GM12878 (cell line): ENCODE results near the gene SLC4A9. TPM values are rescaled to one million over a fixed set of nuclear protein-coding genes. Genes with fewer than 3 reads are reported as not detected.

Experiments used
- ATAC-seq: fragments of 200-7000 bp; cut with Tn5 transposase; 3 replicates; pipeline ENCODE4 v1.9.1; 2020; ENCODE audit warnings: mild to moderate bottlenecking, moderate library complexity
- BruUV-seq: library from RNA; stranded (reverse); fragments of 400-500 nt; replicated peaks from 2 replicates; lab custom pipeline; 2021; lab: Mats Ljungman, UMichigan
- CTCF ChIA-PET: fragments of 300-600 bp; sonication (Branson Sonifier 250); formaldehyde crosslinking; extraction: SDS; loops from one replicate; lab custom pipeline; 2021; ENCODE audit warnings: inconsistent platforms; lab: Yijun Ruan, JAX
- POLR2A ChIA-PET: fragments of 350-600 bp; formaldehyde crosslinking; extraction: SDS; loops from one replicate; lab custom pipeline; 2021; ENCODE audit warnings: inconsistent platforms; lab: Charles Lee
- RAD21 ChIA-PET: fragments of 300-600 bp; sonication (Branson Sonifier 250); formaldehyde crosslinking; loops from one replicate; lab custom pipeline; 2023; ENCODE audit warnings: antibody characterized with exemption; ENCODE audit not compliant: unreplicated experiment; lab: Charles Lee
- SMC1A ChIA-PET: fragments of 300-600 bp; sonication (Branson Sonifier 250); formaldehyde crosslinking; loops from one replicate; lab custom pipeline; 2023; ENCODE audit not compliant: unreplicated experiment, uncharacterized antibody; lab: Charles Lee
- DNase-seq: peaks from one replicate; pipeline ENCODE4 v3.0.0-alpha.2; 2011; ENCODE audit warnings: low read depth, low spot score
- FAIRE-seq: peaks from 3 replicates; lab custom pipeline; 2011; peaks lifted over from hg19 to GRCh38; lab: Jason Lieb, UNC
- H2AFZ ChIP-seq: 2 replicates; pipeline ENCODE4 v1.6.0; 2011; ENCODE audit warnings: low read depth, low read length, control low read depth; ENCODE audit not compliant: control insufficient read depth
- H3K27ac ChIP-seq: 2 replicates; pipeline ENCODE4 v1.5.1; 2011; ENCODE audit warnings: control low read depth; ENCODE audit not compliant: control insufficient read depth, insufficient read depth
- H3K27me3 ChIP-seq, 2 experiments: replicated peaks in 1 of 2; 2 replicates each; pipeline versions ENCODE4 v1.6.0 to v1.6.1; 2011; ENCODE audit warnings: low read length in 1 of 2; ENCODE audit not compliant: control insufficient read depth in 2 of 2, insufficient read depth in 2 of 2
- H3K36me3 ChIP-seq, 2 experiments: 2 replicates each; pipeline ENCODE4 v1.5.1; 2011; ENCODE audit warnings: low read length in 1 of 2; ENCODE audit not compliant: control insufficient read depth in 2 of 2, insufficient read depth in 2 of 2
- H3K4me1 ChIP-seq: 2 replicates; pipeline ENCODE4 v1.6.1; 2011; ENCODE audit warnings: mild to moderate bottlenecking, low read length, moderate library complexity, mixed read lengths; ENCODE audit not compliant: control insufficient read depth, insufficient read depth
- H3K4me2 ChIP-seq: 2 replicates; pipeline ENCODE4 v1.6.0; 2011; ENCODE audit warnings: control low read depth; ENCODE audit not compliant: control insufficient read depth, insufficient read depth
- H3K4me3 ChIP-seq: fragments of 200-600 bp; sonication (generic); 2 replicates; pipeline ENCODE4 v1.5.1; 2016
- H3K79me2 ChIP-seq: 2 replicates; pipeline ENCODE4 v1.6.0; 2011; ENCODE audit warnings: low read length; ENCODE audit not compliant: control insufficient read depth, insufficient read depth
- H3K9ac ChIP-seq: 2 replicates; pipeline ENCODE4 v1.8.0; 2011; ENCODE audit warnings: low read length, control low read depth, mixed read lengths; ENCODE audit not compliant: control insufficient read depth, insufficient read depth
- H3K9me3 ChIP-seq: replicated peaks from 3 replicates; pipeline ENCODE4 v1.5.1; 2011; ENCODE audit warnings: mild to moderate bottlenecking, low read length; ENCODE audit not compliant: control insufficient read depth, insufficient read depth
- H4K20me1 ChIP-seq: 2 replicates; pipeline ENCODE4 v1.6.0; 2011; ENCODE audit not compliant: control insufficient read depth, insufficient read depth
- CBX3 ChIP-seq: fragments of 200-600 bp; sonication (generic); IDR thresholded peaks from 2 replicates; pipeline ENCODE4 v1.6.1; 2016; ENCODE audit warnings: low read depth, borderline replicate concordance
- CHD2 ChIP-seq: IDR thresholded peaks from 2 replicates; pipeline ENCODE4 v1.6.1; 2011; ENCODE audit warnings: low read depth, low read length, improper control_type of control experiment, borderline replicate concordance
- CHD4 ChIP-seq: fragments of 200-600 bp; sonication (generic); IDR thresholded peaks from 2 replicates; pipeline ENCODE4 v1.6.1; 2016; ENCODE audit warnings: mild to moderate bottlenecking
- DPF2 ChIP-seq: fragments of 450-650 bp; IDR thresholded peaks from 2 replicates; pipeline ENCODE4 v1.6.1; 2017; ENCODE audit warnings: mild to moderate bottlenecking
- HCFC1 ChIP-seq: fragments of 150-350 bp; IDR thresholded peaks from 2 replicates; pipeline ENCODE4 v1.6.1; 2014; ENCODE audit warnings: low read length
- IKZF1 ChIP-seq: fragments of 450-650 bp; conservative IDR thresholded peaks from 2 replicates; pipeline ENCODE4 v1.6.1; 2017; ENCODE audit warnings: antibody characterized with exemption, mild to moderate bottlenecking
- LARP7 ChIP-seq: fragments of 450-650 bp; IDR thresholded peaks from 2 replicates; pipeline ENCODE4 v1.6.1; 2017; ENCODE audit warnings: mild to moderate bottlenecking
- NBN ChIP-seq: fragments of 450-650 bp; IDR thresholded peaks from 2 replicates; pipeline ENCODE4 v1.6.1; 2016
- NFYA ChIP-seq: IDR thresholded peaks from 2 replicates; pipeline ENCODE4 v1.6.1; 2011; ENCODE audit warnings: low read depth, mild to moderate bottlenecking, low read length, improper control_type of control experiment, borderline replicate concordance
- PKNOX1 ChIP-seq: fragments of 450-650 bp; IDR thresholded peaks from 2 replicates; pipeline ENCODE4 v1.6.1; 2016; ENCODE audit warnings: mild to moderate bottlenecking
- RB1 ChIP-seq: fragments of 450-650 bp; formaldehyde crosslinking; IDR thresholded peaks from 2 replicates; pipeline ENCODE4 v1.6.1; 2017; ENCODE audit warnings: mild to moderate bottlenecking, borderline replicate concordance
- RBBP5 ChIP-seq: fragments of 200-600 bp; sonication (generic); conservative IDR thresholded peaks from 2 replicates; pipeline ENCODE4 v1.6.1; 2016
- SIX5 ChIP-seq: IDR thresholded peaks from 2 replicates; pipeline ENCODE4 v1.6.1; 2011; ENCODE audit warnings: mild to moderate bottlenecking, low read depth, low read length, moderate library complexity; ENCODE audit not compliant: severe bottlenecking
- ZSCAN29 ChIP-seq: fragments of 450-650 bp; IDR thresholded peaks from 2 replicates; pipeline ENCODE4 v1.6.1; 2017; ENCODE audit warnings: mild to moderate bottlenecking, moderate library complexity
- WGBS: methylation state at CpG from one replicate; pipeline ENCODE4 v1.1.6; 2016; ENCODE audit warnings: low lambda C conversion rate; ENCODE audit not compliant: insufficient replicate concordance, insufficient coverage; ENCODE audit errors: missing lambda C conversion rate; 5-methylcytosine and 5-hydroxymethylcytosine counted together
- in situ Hi-C: fragments of 300-500 bp; cut with MboI; formaldehyde crosslinking; loops from 9 replicates; pipeline ENCODE4 v1.14.3; 2018; ENCODE audit warnings: mixed read lengths
- intact Hi-C: fragments of 100-400 bp; cut with micrococcal nuclease; formaldehyde crosslinking; loops from one replicate; pipeline ENCODE4 v1.14.2; 2022; ENCODE audit not compliant: unreplicated experiment
- polyA plus RNA-seq, 11 experiments: library from polyadenylated mRNA; depleted of rRNA in 4 of 11; unstranded in 6 of 11; stranded (reverse) in 5 of 11; fragments of >200 nt; fragmentation: Nextera tagmentation in 4 of 11; fragmentation: Illumina TruSeq in 1 of 11; extraction: Ambion mirVana in 4 of 11; extraction: Trizol in 1 of 11; gene quantifications; 1 replicate in 1 of 11; 2 replicates in 10 of 11; pipeline versions ENCODE4 v1.2.1 to v1.2.3, GENCODE V29; 2011 to 2016; ENCODE audit warnings: inconsistent platforms in 2 of 11, missing spikeins in 2 of 11, low read depth in 1 of 11
- total RNA-seq, 4 experiments: library from RNA; depleted of rRNA in 3 of 4; stranded (reverse); fragments of >200 nt in 3 of 4; fragmentation: Illumina TruSeq in 1 of 4; extraction: Trizol in 1 of 4; gene quantifications; 2 replicates each; pipeline versions ENCODE4 v1.2.1 to v1.2.3, GENCODE V29; 2013 to 2021
- TF ChIP-seq, protein P1 (sequence below): fragments of 450-650 bp; conservative IDR thresholded peaks from 2 replicates; pipeline ENCODE4 v1.6.1; 2017; ENCODE audit warnings: mild to moderate bottlenecking, moderate library complexity

SLC4A9 gene
- total and polyA plus RNA-seq, 10 of the 15 experiments (the other 5 are each of a cell fraction or from before 2014, with no cell fraction given), result 0.03 to 0.05 (median 0.05) TPM; not detected in 7

GRCh38 chr5:140381972-140382371 is 22.0 kb downstream of the SLC4A9 start:
- RAD21 ChIA-PET, result interaction anchor here (1.2 kb wide), 1 partner anchor 10 kb away, joined by 4 read pairs; no protein-coding TSS in a partner anchor
- FAIRE-seq (no peak), ATAC-seq (no peak), DNase-seq (no peak)
- CTCF ChIA-PET, result interaction anchor here (2.3 kb wide), 1 partner anchor 9 kb away, joined by 17 read pairs; no protein-coding TSS in a partner anchor
- WGBS, result 100% methylated on average over 1 of the region's 1 CpG
- BruUV-seq, result no TSS peak
- Histone ChIP-seq H3K9ac (no peak overlapping the region), H3K27me3 (no peaks in the 10 kb centered on the region), H3K4me3 (no peak overlapping the region), H3K4me2 (no peak overlapping the region), H3K9me3 (no peaks in the 10 kb centered on the region; the same call in 2 of the 3 replicates), H2AFZ (no peak overlapping the region), H4K20me1 (no peaks in the 10 kb centered on the region), H3K4me1 (no peaks in the 10 kb centered on the region), H3K27ac (no peak overlapping the region), H3K36me3 (no peaks in the 10 kb centered on the region), H3K79me2 (no peaks in the 10 kb centered on the region)
- in situ Hi-C loops, result no loop called here
- intact Hi-C loops, result no loop called here
- POLR2A ChIA-PET, result interaction anchor here (0.6 to 1.0 kb wide), 2 partner anchors 12 to 220 kb away, joined by 3 read pairs; no protein-coding TSS in a partner anchor
- SMC1A ChIA-PET, result interaction anchor here (0.8 kb wide), 1 partner anchor 146 kb away, joined by 4 read pairs; no protein-coding TSS in a partner anchor
- peak; percentile 68 for TF ChIP-seq PKNOX1
- TF ChIP-seq ZSCAN29, result no peak

- Histone ChIP-seq H3K4me1 (no peaks in the 10 kb centered on the region), H3K4me2 (no peak overlapping the region), H2AFZ (no peak overlapping the region), H3K9me3 (no peaks in the 10 kb centered on the region; the same call in 2 of the 3 replicates), H3K27ac (no peak overlapping the region), H3K9ac (no peak overlapping the region), H3K79me2 (no peaks in the 10 kb centered on the region), H3K27me3 (no peaks in the 10 kb centered on the region), H3K36me3 (no peaks in the 10 kb centered on the region), H3K4me3 (no peak overlapping the region), H4K20me1 (no peaks in the 10 kb centered on the region)
- no peak for TF ChIP-seq DPF2
- TF ChIP-seq RB1, result no peak
- no peak for TF ChIP-seq RBBP5
- no peak for TF ChIP-seq SIX5
- no peak for TF ChIP-seq CHD2
- TF ChIP-seq NBN, result no peak
- no peak for TF ChIP-seq IKZF1
- no peak for TF ChIP-seq CBX3
- TF ChIP-seq NFYA, result no peak
- TF ChIP-seq LARP7, result no peak
- TF ChIP-seq HCFC1, result no peak
- no peak for TF ChIP-seq CHD4
- TF ChIP-seq, protein P1, sequence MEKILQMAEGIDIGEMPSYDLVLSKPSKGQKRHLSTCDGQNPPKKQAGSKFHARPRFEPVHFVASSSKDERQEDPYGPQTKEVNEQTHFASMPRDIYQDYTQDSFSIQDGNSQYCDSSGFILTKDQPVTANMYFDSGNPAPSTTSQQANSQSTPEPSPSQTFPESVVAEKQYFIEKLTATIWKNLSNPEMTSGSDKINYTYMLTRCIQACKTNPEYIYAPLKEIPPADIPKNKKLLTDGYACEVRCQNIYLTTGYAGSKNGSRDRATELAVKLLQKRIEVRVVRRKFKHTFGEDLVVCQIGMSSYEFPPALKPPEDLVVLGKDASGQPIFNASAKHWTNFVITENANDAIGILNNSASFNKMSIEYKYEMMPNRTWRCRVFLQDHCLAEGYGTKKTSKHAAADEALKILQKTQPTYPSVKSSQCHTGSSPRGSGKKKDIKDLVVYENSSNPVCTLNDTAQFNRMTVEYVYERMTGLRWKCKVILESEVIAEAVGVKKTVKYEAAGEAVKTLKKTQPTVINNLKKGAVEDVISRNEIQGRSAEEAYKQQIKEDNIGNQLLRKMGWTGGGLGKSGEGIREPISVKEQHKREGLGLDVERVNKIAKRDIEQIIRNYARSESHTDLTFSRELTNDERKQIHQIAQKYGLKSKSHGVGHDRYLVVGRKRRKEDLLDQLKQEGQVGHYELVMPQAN, result no peak
- ATAC-seq, result no peak
- CTCF ChIA-PET, result interaction anchor here (2.3 kb wide), 1 partner anchor 10 kb away, joined by 17 read pairs; no protein-coding TSS in a partner anchor
- no peak for DNase-seq
- BruUV-seq, result no TSS peak
- SMC1A ChIA-PET, result interaction anchor here (0.8 kb wide), 1 partner anchor 147 kb away, joined by 4 read pairs; no protein-coding TSS in a partner anchor
- RAD21 ChIA-PET, result no interaction called here
- POLR2A ChIA-PET, result interaction anchor here (1.0 kb wide), 1 partner anchor 11 kb away, joined by 3 read pairs; no protein-coding TSS in a partner anchor
- in situ Hi-C loops, result no loop called here
- intact Hi-C loops, result no loop called here
- FAIRE-seq, result no peak
Measured at GRCh38 chr5:140382866-140383265, 22.9 kb downstream of the SLC4A9 start.
